HCT116 (cell line): Measurements from ENCODE around the gene EPS15.

Source experiments
- EZH2phosphoT487 ChIP-seq: fragments of 200-600 bp; IDR thresholded peaks from 2 replicates; pipeline ENCODE4 v1.6.1; 2018; ENCODE audit warnings: antibody characterized with exemption, borderline replicate concordance
- POLR2A ChIP-seq: IDR thresholded peaks from 2 replicates; pipeline ENCODE4 v1.7.0; 2011; ENCODE audit warnings: borderline replicate concordance; ENCODE audit not compliant: insufficient read depth, insufficient read length; ENCODE audit errors: extremely low read depth
- SIN3A ChIP-seq: IDR thresholded peaks from 2 replicates; pipeline ENCODE4 v1.6.1; 2012; ENCODE audit warnings: low read depth
- ZNF274 ChIP-seq: fragments of 200-500 bp; sonication (Bioruptor generic); IDR thresholded peaks from 2 replicates; pipeline ENCODE4 v1.6.1; 2014; ENCODE audit warnings: mild to moderate bottlenecking, low read depth, low read length, inconsistent platforms
- TF ChIP-seq, protein P1 (sequence below), 3 experiments: fragments of 200-600 bp in 1 of 3; sonication (generic) in 1 of 3; IDR thresholded peaks in 2 of 3; conservative IDR thresholded peaks in 1 of 3; 2 replicates each; pipeline ENCODE4 v1.5.1; 2012 to 2017; ENCODE audit warnings: low read depth in 2 of 3, low read length in 2 of 3, antibody characterized with exemption in 1 of 3, borderline replicate concordance in 1 of 3, control low read depth in 1 of 3, mild to moderate bottlenecking in 1 of 3, mixed read lengths in 1 of 3, mixed run types in 1 of 3, moderate library complexity in 1 of 3; ENCODE audit not compliant: insufficient read depth in 1 of 3
- TF ChIP-seq, protein P2 (sequence below): IDR thresholded peaks from 2 replicates; pipeline ENCODE4 v1.6.1; 2012

DNA sequence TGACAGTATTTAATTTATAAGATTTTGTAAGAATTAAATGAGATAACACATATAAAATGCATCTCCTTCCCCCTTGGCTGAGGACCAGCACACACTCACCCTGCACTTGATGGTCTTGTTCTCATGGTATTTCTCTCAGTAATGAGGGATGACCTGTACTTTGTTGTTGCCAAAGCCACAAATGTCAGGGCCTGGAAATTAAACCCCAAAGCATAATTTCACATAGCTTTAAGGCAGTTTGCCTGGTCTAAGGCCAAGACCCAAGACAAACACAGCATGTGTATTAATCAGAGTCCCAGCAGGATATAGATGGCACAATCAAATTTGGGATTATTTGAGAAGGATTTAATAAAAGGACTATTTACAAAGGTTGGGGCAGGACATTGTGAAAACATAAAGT, 48.6 kb upstream of the EPS15 start:
- TF ChIP-seq SIN3A = no peak
- TF ChIP-seq, protein P1, sequence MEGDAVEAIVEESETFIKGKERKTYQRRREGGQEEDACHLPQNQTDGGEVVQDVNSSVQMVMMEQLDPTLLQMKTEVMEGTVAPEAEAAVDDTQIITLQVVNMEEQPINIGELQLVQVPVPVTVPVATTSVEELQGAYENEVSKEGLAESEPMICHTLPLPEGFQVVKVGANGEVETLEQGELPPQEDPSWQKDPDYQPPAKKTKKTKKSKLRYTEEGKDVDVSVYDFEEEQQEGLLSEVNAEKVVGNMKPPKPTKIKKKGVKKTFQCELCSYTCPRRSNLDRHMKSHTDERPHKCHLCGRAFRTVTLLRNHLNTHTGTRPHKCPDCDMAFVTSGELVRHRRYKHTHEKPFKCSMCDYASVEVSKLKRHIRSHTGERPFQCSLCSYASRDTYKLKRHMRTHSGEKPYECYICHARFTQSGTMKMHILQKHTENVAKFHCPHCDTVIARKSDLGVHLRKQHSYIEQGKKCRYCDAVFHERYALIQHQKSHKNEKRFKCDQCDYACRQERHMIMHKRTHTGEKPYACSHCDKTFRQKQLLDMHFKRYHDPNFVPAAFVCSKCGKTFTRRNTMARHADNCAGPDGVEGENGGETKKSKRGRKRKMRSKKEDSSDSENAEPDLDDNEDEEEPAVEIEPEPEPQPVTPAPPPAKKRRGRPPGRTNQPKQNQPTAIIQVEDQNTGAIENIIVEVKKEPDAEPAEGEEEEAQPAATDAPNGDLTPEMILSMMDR (IDR thresholded peaks at IDR 0.05 in 2 of 3, conservative IDR thresholded peaks at IDR 0.05 in 1 of 3; ENCODE audit: borderline replicate concordance in 1 of 3, insufficient read depth in 1 of 3, low read depth in 2 of 3, low read length in 2 of 3) = no peak
- no peak for TF ChIP-seq ZNF274
- TF ChIP-seq, protein P2, sequence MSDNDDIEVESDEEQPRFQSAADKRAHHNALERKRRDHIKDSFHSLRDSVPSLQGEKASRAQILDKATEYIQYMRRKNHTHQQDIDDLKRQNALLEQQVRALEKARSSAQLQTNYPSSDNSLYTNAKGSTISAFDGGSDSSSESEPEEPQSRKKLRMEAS = no peak
- no peak for TF ChIP-seq EZH2phosphoT487
- no peak for TF ChIP-seq POLR2A
